Dermis microvascular lymphatic vessel endothelial cell (primary cell): ENCODE data around the gene MPP1. TPM values are rescaled to one million over a fixed set of nuclear protein-coding genes. Genes with fewer than 3 reads are reported as not detected.
A peak's percentile ranks its signal among the peaks of the same experiment; 100 is the strongest.

Experiments
- DNase-seq, 2 donors: peaks; one replicate each; pipeline versions ENCODE4 v3.0.0 to v3.0.0-alpha.2; 2010; ENCODE audit warnings: low read depth in 2 of 2
- total RNA-seq: library from RNA; depleted of rRNA; stranded (reverse); fragments of >200 nt; gene quantifications from 2 replicates; pipeline ENCODE4 v1.2.1, GENCODE V29; 2014

Gene MPP1
- total RNA-seq, 1 donor from 2014 or later: 23.6 TPM

GRCh38 chrX:154813801-154814200, 8.5 kb upstream of the MPP1 start:
- no peak for DNase-seq

GRCh38 chrX:154812341-154813101, 7.2 kb upstream of the MPP1 start:
- DNase-seq: no peak

GRCh38 chrX:154809939-154810665, 4.8 kb upstream of the MPP1 start:
- no peak for DNase-seq

GRCh38 chrX:154806837-154807501, 1.7 kb upstream of the MPP1 start:
- DNase-seq: no peak

GRCh38 chrX:154805696-154806091, 409 bp upstream of the MPP1 start:
- no peak for DNase-seq

GRCh38 chrX:154804261-154804956, 876 bp downstream of the MPP1 start:
- DNase-seq: no peak

GRCh38 chrX:154802947-154803346, 2.3 kb downstream of the MPP1 start:
- DNase-seq: no peak

- DNase-seq: peak in 1 of 2 donors; percentile 21
These were observed 4.6 kb downstream of the MPP1 start for GRCh38 chrX:154800478-154801210.

- peak; percentile 76 to 92 for DNase-seq
These were observed 5.5 kb downstream of the MPP1 start for GRCh38 chrX:154799556-154800348.

- no peak for DNase-seq
These were observed 8.3 kb downstream of the MPP1 start for GRCh38 chrX:154797006-154797405.

- no peak for DNase-seq
These were observed 10.3 kb downstream of the MPP1 start for GRCh38 chrX:154795016-154795415.

- no peak for DNase-seq
These were observed 12.0 kb downstream of the MPP1 start for GRCh38 chrX:154793084-154793795.

- no peak for DNase-seq
These were observed 13.3 kb downstream of the MPP1 start for GRCh38 chrX:154791939-154792338.

- no peak for DNase-seq
These were observed 13.8 kb downstream of the MPP1 start for GRCh38 chrX:154791467-154791866.

- DNase-seq: no peak
These were observed 19.6 kb downstream of the MPP1 start for GRCh38 chrX:154785716-154786115.

- DNase-seq: no peak
These were observed 20.9 kb downstream of the MPP1 start for GRCh38 chrX:154784149-154784995.

GRCh38 chrX:154780968-154781367, 24.3 kb downstream of the MPP1 start:
- no peak for DNase-seq

- no peak for DNase-seq
These were observed 26.0 kb downstream of the MPP1 start for GRCh38 chrX:154779261-154779660.

GRCh38 chrX:154776753-154777152, 28.5 kb downstream of the MPP1 start:
- DNase-seq: no peak
